HepG2 (cell line): Measurements from ENCODE around the gene CARS2. TPM values are rescaled to one million over a fixed set of nuclear protein-coding genes. Genes with fewer than 3 reads are reported as not detected.

Experiments used
- ATAC-seq: fragments of 200-7000 bp; cut with Tn5 transposase; 3 replicates; pipeline ENCODE4 v1.9.1; 2020; ENCODE audit warnings: mild to moderate bottlenecking, moderate library complexity
- BruUV-seq: library from RNA; stranded (reverse); fragments of 400-500 nt; replicated peaks from 2 replicates; lab custom pipeline; 2021; lab: Mats Ljungman, UMichigan
- CTCF ChIA-PET: fragments of 300-600 bp; formaldehyde crosslinking; extraction: SDS; loops from one replicate; lab custom pipeline; 2021; ENCODE audit warnings: low total read pairs, inconsistent platforms, low intra/inter-chr PET ratio; lab: Yijun Ruan, JAX
- POLR2A ChIA-PET: fragments of 350-600 bp; sonication (Branson Sonifier 250); formaldehyde crosslinking; loops from one replicate; lab custom pipeline; 2020; ENCODE audit warnings: antibody characterized with exemption, inconsistent platforms; lab: Yijun Ruan, JAX
- DNase-seq: peaks from one replicate; pipeline ENCODE4 v3.0.0-alpha.2; 2015; ENCODE audit warnings: low spot score
- FAIRE-seq: peaks from 3 replicates; lab custom pipeline; 2011; peaks lifted over from hg19 to GRCh38; lab: Jason Lieb, UNC
- H2AFZ ChIP-seq: one replicate; pipeline ENCODE4 v1.6.1; 2011; ENCODE audit warnings: low read length, inconsistent platforms
- H3K27ac ChIP-seq: fragments of 300-600 bp; 3 replicates; pipeline ENCODE4 v1.8.0; 2011; ENCODE audit warnings: mixed run types, mild to moderate bottlenecking, mixed read lengths, low read length, inconsistent platforms; ENCODE audit not compliant: insufficient read depth; ENCODE audit errors: extremely low read length
- H3K27me3 ChIP-seq, 2 experiments: fragments of 200-600 bp in 1 of 2; 2 replicates in 1 of 2; 3 replicates in 1 of 2; pipeline versions ENCODE4 v1.6.0 to v1.8.0; 2011; ENCODE audit warnings: low read length in 2 of 2, mild to moderate bottlenecking in 2 of 2, moderate library complexity in 2 of 2, inconsistent platforms in 1 of 2; ENCODE audit not compliant: insufficient read depth in 2 of 2, control insufficient read depth in 1 of 2
- H3K36me3 ChIP-seq, 2 experiments: fragments of 200-600 bp in 1 of 2; replicated peaks in 1 of 2; 2 replicates in 1 of 2; 3 replicates in 1 of 2; pipeline versions ENCODE4 v1.5.1 to v1.8.0; 2011; ENCODE audit warnings: low read length in 2 of 2, inconsistent platforms in 1 of 2; ENCODE audit not compliant: insufficient read depth in 2 of 2, control insufficient read depth in 1 of 2
- H3K4me1 ChIP-seq: 2 replicates; pipeline ENCODE4 v1.5.1; 2012; ENCODE audit warnings: low read length, inconsistent platforms; ENCODE audit not compliant: insufficient read depth
- H3K4me2 ChIP-seq: 2 replicates; pipeline ENCODE4 v1.6.0; 2011; ENCODE audit warnings: low read depth, low read length, inconsistent platforms
- H3K4me3 ChIP-seq, 3 experiments: fragments of 200-600 bp in 1 of 3; sonication (generic), shearing (Covaris generic) in 1 of 3; replicated peaks in 1 of 3; 2 replicates each; pipeline ENCODE4 v1.5.1; 2011 to 2016; ENCODE audit warnings: low read length in 3 of 3, inconsistent platforms in 2 of 3, low read depth in 2 of 3, mild to moderate bottlenecking in 2 of 3, control low read depth in 1 of 3, mixed read lengths in 1 of 3; ENCODE audit not compliant: insufficient read depth in 1 of 3
- H3K79me2 ChIP-seq: one replicate; pipeline ENCODE4 v1.6.1; 2011; ENCODE audit warnings: low read length, inconsistent platforms; ENCODE audit not compliant: insufficient read depth
- H3K9ac ChIP-seq: 2 replicates; pipeline ENCODE4 v1.6.0; 2011; ENCODE audit warnings: mild to moderate bottlenecking, low read depth, low read length, inconsistent platforms; ENCODE audit not compliant: insufficient read depth
- H3K9me3 ChIP-seq: 2 replicates; pipeline ENCODE4 v1.5.1; 2012; ENCODE audit warnings: mild to moderate bottlenecking, low read length
- H4K20me1 ChIP-seq: 2 replicates; pipeline ENCODE4 v1.6.0; 2011; ENCODE audit warnings: inconsistent platforms, mild to moderate bottlenecking, low read length, moderate library complexity; ENCODE audit not compliant: insufficient read depth
- MAZ ChIP-seq, 2 experiments: sonication (generic) in 1 of 2; formaldehyde crosslinking in 1 of 2; IDR thresholded peaks; 2 replicates each; pipeline versions ENCODE4 v1.5.0 to v1.6.1; 2012 to 2020; ENCODE audit warnings: low read depth in 2 of 2, mild to moderate bottlenecking in 2 of 2, borderline replicate concordance in 1 of 2, improper control_type of control experiment in 1 of 2, low read length in 1 of 2, missing genetic modification reagents in 1 of 2, moderate library complexity in 1 of 2
- MTF1 ChIP-seq: sonication (generic); formaldehyde crosslinking; IDR thresholded peaks from 2 replicates; pipeline ENCODE4 v1.5.0; 2020; ENCODE audit warnings: missing genetic modification reagents
- PAF1 ChIP-seq: IDR thresholded peaks from 2 replicates; pipeline ENCODE4 v1.6.1; 2016; ENCODE audit warnings: missing genetic modification reagents, missing compliant biosample characterization
- RNF2 ChIP-seq: fragments of 450-650 bp; conservative IDR thresholded peaks from 2 replicates; pipeline ENCODE4 v1.6.1; 2016; ENCODE audit warnings: low read depth
- SMC3 ChIP-seq: IDR thresholded peaks from 2 replicates; pipeline ENCODE4 v1.6.1; 2011; ENCODE audit warnings: low read length, improper control_type of control experiment
- THYN1 ChIP-seq: sonication (generic); formaldehyde crosslinking; IDR thresholded peaks from 2 replicates; pipeline ENCODE4 v1.8.1; 2023; ENCODE audit warnings: low read depth, mild to moderate bottlenecking, moderate library complexity, missing genetic modification reagents, borderline replicate concordance
- ZNF10 ChIP-seq: sonication (generic); formaldehyde crosslinking; IDR thresholded peaks from 2 replicates; pipeline ENCODE4 v1.4.0; 2020; ENCODE audit warnings: mild to moderate bottlenecking, low read depth, missing genetic modification reagents, borderline replicate concordance
- WGBS: methylation state at CpG from one replicate; pipeline ENCODE4 v1.1.6; 2017; ENCODE audit warnings: low lambda C conversion rate; 5-methylcytosine and 5-hydroxymethylcytosine counted together
- in situ Hi-C: cut with HindIII; loops from 2 replicates; pipeline ENCODE4 v1.10.0; 2017; ENCODE audit warnings: low pct_unique_long_range_greater_than_20kb; ENCODE audit not compliant: extremely low pct_ligation_motif_present
- intact Hi-C: fragments of 100-400 bp; cut with micrococcal nuclease; formaldehyde crosslinking; loops from one replicate; pipeline ENCODE4 v1.10.0; 2022; ENCODE audit not compliant: unreplicated experiment
- polyA plus RNA-seq, 8 experiments: library from polyadenylated mRNA; depleted of rRNA in 3 of 8; stranded (reverse) in 7 of 8; unstranded in 1 of 8; fragments of >200 nt; fragmentation: Illumina TruSeq in 4 of 8; extraction: Trizol in 4 of 8; gene quantifications; 2 replicates each; pipeline versions ENCODE4 v1.2.1 to v1.2.3, GENCODE V29; 2011 to 2016; ENCODE audit warnings: low read depth in 4 of 8, missing spikeins in 1 of 8, mixed read lengths in 1 of 8; ENCODE audit not compliant: insufficient read depth in 1 of 8
- total RNA-seq, 5 experiments: library from RNA; depleted of rRNA; stranded (reverse); fragments of >200 nt; fragmentation: Illumina TruSeq; extraction: Trizol; gene quantifications; 2 replicates each; pipeline ENCODE4 v1.2.3, GENCODE V29; 2016; ENCODE audit warnings: low read depth in 1 of 5
- TF ChIP-seq, protein P1 (sequence below): IDR thresholded peaks from 2 replicates; pipeline ENCODE4 v1.6.1; 2016; ENCODE audit warnings: mild to moderate bottlenecking

Gene CARS2
- total and polyA plus RNA-seq, 2 of the 13 experiments (the other 11 are each of a cell fraction or from before 2014, with no cell fraction given): 41.1 to 59.3 TPM

GRCh38 chr13:110698689-110699088, 7.2 kb downstream of the CARS2 start:
- no TSS peak for BruUV-seq
- 99% methylated on average over 4 of the region's 4 CpGs for WGBS
- no peak overlapping the region for H2AFZ ChIP-seq
- ATAC-seq (no peak), DNase-seq (no peak), FAIRE-seq (no peak)
- no peaks in the 10 kb centered on the region for H4K20me1 ChIP-seq
- no peaks in the 10 kb centered on the region for H3K27me3 ChIP-seq
- intact Hi-C loops (no loop called here), in situ Hi-C loops (no loop called here)
- H3K27ac ChIP-seq: no peak overlapping the region
- ChIA-PET CTCF (no interaction called here), POLR2A (no interaction called here)
- H3K36me3 ChIP-seq: peaks cover 18 to 44% of the 10 kb centered on the region in 2 experiments; a peak in 4 of 5 replicates
- no peak overlapping the region for H3K4me3 ChIP-seq
- no peak overlapping the region for H3K9ac ChIP-seq
- peaks cover 18% of the 10 kb centered on the region for H3K4me1 ChIP-seq
- H3K9me3 ChIP-seq: no peaks in the 10 kb centered on the region
- TF ChIP-seq MTF1 (CRISPR knock-in tag) (no peak), SMC3 (no peak), PAF1 (no peak), ZNF10 (no peak), MAZ (IDR thresholded peaks at IDR 0.05; ENCODE audit: borderline replicate concordance, low read depth, low read length) (no peak), MAZ (CRISPR knock-in tag; IDR thresholded peaks at IDR 0.05; ENCODE audit: low read depth) (no peak), THYN1 (CRISPR knock-in tag) (no peak), RNF2 (no peak)
- TF ChIP-seq, protein P1, sequence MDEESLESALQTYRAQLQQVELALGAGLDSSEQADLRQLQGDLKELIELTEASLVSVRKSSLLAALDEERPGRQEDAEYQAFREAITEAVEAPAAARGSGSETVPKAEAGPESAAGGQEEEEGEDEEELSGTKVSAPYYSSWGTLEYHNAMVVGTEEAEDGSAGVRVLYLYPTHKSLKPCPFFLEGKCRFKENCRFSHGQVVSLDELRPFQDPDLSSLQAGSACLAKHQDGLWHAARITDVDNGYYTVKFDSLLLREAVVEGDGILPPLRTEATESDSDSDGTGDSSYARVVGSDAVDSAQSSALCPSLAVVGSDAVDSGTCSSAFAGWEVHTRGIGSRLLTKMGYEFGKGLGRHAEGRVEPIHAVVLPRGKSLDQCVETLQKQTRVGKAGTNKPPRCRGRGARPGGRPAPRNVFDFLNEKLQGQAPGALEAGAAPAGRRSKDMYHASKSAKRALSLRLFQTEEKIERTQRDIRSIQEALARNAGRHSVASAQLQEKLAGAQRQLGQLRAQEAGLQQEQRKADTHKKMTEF (CRISPR knock-in tag): no peak
- no peak overlapping the region for H3K4me2 ChIP-seq
- peaks cover 2% of the 10 kb centered on the region for H3K79me2 ChIP-seq
